HPDE6-E6E7 (cell line): Measurements from ENCODE around the gene UBE3C.
"Not testable (repeated sequence)": the region's sequence is repeated elsewhere in the genome, so short reads cannot be mapped to it uniquely, and the experiment has no call there.

ENCODE experiments used
- DNase-seq: peaks from one replicate; pipeline ENCODE4 v3.0.0; 2011; ENCODE audit warnings: missing footprints; ENCODE audit errors: extremely low spot score

UBE3C gene

DNA sequence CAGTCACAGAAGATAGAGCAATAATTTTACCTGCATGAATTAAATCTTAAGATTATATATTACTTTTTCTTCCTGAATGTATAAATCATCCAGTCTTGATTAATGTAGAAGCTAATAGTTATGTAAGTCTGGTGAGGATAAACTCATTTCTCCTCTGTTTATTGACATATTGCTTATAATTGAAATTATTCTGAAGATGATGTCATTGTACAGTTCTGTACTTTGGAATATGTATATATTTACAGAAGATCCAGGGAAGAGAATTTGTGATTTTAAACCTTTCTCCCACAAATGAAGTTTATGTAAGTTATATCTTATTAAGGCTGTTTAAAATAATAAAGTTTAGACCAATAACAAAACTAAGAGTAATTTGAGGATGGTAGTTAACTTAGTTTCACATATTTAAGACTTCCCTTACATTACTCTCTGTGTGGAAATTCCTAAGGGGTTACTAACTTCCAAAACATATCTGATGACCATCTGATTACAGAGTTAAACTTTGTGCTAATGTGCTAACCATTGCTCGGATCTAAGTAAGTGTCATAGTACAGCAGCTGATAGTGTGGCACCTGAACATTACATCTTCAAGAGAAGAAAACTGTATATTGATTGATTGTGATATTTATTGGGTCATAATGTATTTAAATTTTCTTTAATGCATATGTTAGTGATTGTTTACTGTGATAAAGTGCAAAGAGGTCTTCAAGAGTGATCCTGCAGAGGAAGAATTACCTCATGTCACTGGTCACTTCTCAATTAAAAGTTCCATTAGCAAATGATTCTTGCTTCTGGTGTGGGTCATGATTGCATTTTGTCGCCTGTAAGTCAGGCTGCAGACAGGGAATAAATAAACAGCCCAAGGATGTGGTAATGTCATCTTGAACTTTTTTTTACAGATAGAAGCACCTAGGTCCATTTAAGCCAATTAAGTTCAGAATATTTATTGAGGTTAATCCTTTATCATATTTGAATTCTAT is 96.9 kb downstream of the UBE3C start:
- DNase-seq, result no peak

DNA sequence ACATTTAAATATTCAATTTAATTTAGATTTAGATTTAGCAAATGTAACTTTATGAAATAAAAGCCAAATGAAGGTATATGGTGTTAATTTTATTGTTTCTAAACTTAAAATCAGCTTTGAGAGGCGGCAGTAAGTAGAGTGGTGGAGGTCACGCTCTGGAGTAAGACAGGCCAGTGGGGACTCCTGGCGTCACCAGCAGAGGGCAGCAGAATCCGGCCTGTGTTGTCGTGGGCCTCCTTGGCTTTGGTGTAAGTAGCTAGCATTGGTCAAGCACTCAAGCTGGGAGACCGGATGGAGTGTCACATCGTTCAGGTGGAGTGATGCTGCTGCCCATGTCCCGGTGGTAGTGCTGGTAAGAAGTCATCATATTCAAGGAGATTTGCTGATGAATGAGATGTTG is 99.4 kb downstream of the UBE3C start:
- DNase-seq, result no peak

DNA sequence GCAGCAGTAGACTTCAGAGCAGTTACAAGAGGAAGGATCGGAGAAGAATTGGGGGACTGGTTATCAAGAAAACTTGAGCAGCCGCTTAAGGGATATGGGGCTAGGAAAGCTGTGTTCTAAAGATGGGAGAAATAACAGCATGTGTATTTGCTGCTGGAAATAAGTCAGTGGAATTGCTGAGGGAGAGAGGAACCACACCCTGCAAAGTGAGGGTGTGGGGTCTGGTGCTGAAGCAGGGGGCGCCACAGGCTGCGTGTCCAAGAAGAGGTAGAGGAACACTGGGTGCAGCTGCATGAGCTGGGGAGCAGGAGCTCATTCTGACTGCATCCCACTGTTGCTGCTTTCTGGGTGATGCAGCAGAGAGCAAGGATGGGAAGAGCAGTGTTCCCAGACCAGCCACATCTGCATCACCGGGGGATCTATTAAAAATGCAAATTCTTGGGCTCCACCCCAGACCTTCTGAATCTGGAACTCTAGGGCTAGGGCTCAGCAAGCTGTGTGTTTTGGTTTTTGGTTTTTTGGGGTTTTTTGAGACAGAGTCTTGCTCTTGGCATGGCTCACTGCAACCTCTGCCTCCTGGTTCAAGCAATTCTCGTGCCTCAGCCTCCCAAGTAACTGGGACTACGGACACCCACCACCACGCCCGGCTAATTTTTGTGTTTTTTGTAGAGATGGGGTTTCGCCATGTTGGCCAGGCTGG is 101.0 kb downstream of the UBE3C start:
- no peak for DNase-seq

DNA sequence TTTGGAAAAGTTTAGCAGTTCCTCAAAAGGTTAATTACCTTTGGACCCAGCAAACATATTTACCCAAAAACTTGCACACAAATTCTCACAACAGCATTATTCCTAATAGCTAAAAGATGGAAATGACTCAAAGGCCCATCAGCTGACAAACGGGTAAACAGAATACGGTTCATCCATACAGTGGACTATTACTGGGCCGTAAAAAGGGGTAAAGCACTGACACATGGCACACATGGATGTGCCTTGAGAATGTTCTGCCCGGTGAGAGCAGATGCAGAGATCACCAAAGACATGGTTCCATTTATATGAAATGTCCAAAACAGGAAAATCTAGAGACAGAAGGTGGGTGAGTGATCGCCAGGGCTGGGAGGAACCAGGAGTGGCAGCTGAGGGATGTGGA is 102.9 kb downstream of the UBE3C start:
- DNase-seq, result no peak

DNA sequence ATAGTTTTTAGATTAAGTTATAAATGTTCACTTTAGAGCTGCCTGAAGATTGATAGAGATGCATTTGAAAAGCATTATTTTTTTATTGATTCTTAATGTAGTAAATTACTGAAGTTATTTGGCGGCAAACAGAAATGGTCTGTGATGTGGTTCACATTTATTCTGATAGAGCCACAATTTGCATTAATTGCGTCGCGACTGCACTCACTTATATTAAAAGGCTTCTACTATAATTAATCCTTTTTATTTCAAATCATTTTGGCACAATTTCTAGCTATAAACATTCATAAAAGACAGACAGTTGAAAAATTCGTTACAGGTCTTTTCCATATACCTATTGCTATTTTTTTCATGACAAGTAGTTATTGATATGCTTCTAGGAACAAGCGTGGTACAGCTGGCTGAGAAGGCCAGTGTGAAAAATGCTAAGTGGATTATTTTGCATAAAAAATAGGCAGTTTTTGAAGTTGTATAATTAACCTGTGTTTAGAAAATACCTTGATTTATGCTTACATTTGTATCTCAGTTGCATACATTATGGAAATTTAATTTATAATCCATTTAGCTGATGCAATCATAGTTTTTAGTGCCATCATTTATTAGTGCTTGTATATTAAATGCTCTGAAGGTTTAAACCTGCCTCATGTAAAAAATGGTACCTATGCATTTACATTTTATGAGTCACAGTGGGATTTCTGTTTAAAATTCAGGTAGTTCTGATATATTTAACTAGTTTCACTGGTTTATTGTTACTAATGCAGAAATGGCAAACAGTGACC is 106.0 kb downstream of the UBE3C start:
- DNase-seq, result no peak

DNA sequence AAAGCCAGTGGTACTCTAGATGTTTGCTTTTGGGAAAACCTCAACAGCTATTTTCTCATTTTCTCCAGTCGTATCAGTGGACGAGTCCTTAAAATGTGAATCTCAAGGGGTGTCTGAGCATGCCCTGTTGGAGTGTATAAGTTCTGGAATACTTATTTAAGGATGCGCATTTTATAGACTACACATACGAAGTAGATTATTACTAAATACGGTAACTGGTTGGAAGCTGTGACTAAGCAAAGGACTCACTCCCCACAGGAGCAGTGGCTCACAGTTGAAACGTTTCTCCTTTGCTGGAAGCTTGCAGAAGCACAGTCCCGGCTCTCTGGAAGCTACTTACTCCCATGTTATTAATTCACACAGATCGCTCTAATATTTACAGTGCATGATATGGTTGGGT is 107.3 kb downstream of the UBE3C start:
- no peak for DNase-seq

DNA sequence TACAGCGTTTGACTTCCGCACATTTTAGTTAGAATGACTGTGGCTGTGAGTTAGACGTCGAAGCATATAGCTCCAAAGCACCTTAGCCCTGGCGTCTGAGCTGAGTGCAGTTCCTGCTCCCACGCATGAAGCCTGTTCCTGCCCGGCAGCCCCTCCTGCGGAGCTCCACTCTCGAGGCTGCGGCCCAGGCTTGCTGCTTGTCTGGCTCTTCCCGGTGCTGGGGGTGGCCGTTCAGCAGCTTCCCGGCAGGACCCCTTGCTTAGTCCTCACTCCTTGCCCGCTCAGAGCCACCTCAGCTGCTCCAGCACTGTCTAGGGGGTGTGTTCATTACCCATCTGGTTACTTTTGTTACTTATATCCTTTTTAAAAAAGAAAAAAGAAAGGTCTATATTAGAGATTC is 109.9 kb downstream of the UBE3C start:
- DNase-seq, result no peak

DNA sequence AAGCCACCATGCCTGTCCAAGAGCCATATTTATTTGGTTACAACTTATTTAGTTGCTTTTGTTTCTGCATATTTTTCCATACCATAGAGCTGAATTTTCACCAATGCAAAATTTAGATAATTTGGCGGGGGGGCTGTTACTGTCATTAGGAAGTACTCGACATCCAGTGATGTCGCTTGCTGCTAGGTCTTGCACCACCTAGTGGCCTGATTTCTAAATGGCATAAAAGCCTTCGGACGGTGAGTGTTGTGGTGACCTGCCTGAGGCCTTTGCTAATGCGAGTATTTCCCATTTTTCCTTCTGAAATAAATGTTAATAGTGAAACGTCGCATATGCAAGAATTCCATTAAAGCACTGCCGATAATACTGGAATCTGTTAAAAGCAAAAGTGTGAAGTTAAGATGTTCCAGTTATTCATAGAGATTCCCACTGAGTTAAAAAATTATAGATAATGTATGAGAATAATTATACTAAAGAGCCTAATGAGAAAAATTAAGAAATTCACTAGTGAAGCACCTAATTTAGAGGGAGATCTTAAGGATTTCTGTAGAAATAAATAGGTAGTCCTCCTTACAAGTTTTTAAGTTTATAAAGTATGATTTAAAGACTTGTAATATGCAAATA is 112.0 kb downstream of the UBE3C start:
- DNase-seq, result peak; percentile 27

DNA sequence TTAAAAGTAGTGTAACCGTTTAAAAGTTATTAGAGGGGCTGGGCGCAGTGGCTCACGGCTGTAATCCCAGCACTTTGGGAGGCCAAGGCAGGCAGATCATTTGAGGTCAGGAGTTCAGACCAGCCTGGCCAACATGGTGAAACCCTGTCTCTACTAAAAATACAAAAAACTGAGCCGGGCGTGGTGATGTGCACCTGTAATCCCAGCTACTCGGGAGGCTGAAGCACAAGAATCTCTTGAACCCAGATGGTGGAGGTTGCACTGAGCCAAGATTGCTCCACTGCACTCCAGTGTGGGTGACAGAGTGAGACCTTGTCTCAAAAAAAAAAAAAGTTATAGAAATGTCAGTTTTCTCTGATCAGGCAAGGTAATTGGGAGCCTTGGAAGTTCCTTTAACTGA is 113.1 kb downstream of the UBE3C start:
- not testable (repeated sequence) for DNase-seq

DNA sequence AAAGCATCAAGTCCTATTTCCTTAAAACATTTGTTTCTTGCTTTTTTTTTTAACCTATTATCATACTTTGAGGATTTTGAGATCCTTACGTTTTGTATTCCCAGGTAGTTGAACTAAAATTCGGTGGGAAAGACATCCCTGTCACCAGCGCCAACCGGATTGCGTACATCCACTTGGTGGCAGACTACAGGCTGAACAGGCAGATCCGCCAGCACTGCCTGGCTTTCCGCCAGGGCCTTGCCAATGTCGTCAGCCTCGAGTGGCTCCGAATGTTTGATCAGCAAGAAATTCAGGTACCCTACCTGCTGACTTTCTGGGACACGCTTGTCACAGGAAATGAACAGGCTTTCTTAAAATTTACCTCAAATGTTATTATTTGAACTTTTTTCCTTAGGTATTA is 115.1 kb downstream of the UBE3C start:
- no peak for DNase-seq

DNA sequence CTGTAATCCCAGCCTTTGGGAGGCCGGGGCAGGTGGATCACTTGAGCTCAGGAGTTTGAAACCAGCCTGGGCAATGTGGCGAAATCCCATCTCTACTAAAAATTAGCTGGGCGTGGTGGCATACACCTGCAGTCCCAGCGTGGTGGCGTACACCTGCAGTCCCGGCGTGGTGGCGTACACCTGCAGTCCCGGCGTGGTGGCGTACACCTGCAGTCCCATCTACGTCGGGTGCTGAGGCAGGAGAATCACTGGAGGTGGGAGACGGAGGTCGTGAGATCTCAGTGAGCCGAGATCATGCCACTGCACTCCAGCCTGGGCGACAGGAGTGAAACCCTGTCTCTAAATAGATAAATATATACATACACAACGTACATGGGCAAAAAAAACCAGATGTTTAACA is 116.1 kb downstream of the UBE3C start:
- not testable (repeated sequence) for DNase-seq

DNA sequence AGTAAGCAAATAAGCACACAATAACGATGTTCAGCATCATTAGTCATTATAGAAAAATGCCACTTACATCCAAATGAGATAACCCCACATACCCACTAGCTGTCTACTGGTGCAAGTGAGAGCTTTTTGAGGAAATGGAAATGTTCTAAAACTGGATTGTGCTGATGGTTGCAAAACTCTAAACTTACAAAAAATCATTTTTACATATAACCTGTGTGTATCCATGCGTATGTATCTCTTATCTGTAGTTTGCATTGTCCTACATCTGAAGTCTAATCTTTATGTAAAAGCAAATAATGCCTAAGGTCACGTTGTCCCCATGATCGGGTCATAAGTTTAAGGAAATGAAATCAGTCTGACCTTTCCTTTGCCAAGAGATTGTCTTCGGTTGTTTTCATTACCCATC is 116.5 kb downstream of the UBE3C start:
- no peak for DNase-seq

DNA sequence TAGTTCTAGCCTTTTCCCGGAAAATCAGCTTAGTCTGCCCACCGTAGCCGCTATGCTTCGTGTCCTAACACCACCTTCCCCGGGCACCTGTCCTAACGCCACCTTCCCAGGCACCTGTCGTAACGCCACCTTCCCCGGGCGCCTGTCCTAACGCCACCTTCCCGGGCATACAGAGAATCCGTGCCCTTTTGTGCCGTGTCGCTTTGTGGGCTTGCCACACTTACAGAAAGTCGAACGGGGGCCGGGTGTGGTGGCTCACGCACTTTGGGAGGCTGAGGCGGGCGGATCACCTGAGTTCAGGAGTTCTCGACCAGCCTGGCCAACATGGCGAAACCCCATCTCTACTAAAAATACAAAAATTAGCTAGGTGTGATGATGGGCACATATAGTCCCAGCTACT is 124.4 kb downstream of the UBE3C start:
- DNase-seq, result no peak

DNA sequence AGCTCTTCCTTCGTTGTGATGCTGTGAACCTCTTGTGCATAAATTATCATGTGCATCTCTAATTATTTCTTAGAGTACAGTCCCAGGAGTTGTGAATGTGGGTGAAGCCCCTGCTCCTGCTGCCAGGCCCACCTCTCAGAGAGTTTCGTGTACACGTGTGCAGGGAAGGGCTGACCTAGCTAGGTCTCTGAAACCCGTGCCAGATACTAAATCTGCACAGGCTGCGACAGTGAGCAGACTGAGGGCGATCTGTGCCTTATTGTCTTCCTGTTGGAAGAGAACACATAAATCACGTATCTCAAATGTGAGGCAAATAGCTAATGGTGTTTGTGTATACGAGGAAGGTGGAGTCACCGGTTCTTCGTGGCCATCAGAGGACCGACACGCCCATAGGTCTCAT is 126.3 kb downstream of the UBE3C start:
- DNase-seq, result no peak

DNA sequence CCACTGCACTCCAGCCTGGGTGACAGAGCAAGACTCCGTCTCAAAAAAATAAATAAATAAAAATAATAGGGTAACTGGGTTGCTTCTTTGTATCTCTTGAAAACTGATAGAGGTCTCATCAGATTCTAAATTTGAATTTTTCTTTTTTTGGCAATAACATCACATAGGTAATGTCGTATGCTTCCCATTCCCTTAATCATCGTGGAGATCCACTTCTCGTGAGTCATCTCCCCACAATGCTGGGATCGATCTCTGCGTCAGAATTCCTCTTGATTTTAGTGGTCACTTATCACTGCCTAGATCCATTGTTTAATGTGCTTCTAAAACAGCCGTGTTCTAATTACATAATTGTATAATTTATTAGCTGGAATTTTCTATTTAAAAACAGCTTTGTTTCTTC is 127.5 kb downstream of the UBE3C start:
- DNase-seq, result no peak

DNA sequence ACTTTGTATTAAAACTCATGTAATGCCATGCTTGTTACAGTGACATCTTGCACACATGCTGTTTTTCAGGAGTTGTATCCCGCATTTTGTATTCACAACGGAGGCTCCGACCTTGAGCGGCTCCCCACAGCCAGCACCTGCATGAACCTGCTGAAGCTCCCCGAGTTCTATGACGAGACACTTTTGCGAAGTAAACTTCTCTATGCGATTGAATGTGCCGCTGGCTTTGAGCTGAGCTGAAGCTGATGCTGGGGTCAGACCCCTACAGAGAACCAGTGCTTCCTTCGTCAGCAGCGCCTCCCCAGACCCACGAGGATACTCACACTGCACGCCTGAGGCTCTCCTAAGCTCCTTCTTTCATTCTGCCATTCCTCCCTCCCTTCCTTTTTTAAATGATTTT is 128.8 kb downstream of the UBE3C start:
- no peak for DNase-seq

DNA sequence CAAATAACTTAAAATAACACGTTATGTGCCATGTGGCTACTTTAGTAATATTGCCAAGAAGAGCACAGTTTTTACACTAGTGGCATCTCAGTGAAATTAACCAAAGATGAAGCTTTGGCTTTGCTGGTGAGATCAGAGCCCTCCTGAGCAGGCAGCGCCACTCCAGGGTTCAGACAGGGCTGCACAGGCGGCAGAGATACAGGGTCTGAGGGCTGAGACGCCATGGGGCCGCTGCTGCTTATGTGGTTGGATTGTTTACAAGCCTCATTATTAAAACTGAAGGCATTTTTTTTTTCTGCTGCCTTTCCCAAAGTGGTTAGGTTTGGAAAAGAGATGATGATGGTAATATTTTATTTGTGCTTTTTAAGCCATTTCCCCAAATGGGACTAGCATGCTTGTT is 129.2 kb downstream of the UBE3C start:
- DNase-seq, result no peak

DNA sequence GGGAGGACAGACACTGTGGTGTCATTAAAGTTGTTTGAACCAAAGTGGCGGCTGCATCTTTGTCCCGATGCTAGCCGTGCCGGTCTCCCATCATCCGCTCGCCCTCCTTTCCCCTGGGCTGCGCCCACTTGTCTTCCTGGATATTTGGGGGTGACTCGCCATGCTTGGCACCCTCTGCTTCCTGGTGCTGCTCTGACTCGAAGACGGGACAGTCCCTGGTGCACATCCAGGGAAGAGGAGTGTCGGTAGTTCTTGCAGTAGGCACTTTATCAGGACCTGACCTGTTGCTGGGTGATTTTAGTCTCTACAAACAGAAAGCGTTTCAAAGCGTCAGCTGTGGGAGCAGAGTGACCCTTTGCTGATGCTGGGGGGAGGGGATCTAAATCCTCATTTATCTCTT is 129.8 kb downstream of the UBE3C start:
- DNase-seq, result no peak

DNA sequence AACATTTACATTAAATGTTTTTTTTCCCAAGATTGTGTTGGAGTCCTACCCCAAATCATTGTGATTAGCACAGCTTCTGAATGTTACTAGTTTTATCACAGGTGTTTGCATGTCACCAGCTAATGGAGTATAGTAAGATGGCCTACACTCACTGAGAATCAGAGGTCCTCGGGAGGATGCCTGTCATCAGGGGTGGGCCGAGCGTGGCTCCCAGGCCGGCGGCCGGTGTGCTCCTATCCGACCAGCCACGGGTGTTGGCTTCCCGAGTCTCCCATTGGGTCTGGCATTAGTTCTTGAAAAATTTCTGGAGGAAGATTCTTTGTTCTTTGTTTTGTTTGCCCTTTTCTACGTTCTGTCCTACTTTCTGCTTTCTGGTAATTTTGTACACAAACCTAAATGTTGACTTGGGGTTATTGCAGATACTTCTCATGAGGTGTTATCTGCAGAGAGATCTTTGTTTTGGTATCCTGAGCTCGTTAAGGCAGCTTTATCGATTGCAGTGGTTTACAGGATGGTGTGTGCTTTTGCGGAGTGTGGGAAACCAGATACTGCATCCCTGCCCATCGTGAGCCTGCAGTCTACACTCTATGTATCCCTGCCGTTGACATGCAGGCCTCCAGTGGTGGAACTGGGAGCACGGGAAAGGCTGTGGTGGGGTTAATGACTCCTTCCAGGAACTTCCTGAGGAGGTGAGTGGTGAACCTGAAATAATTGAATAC is 130.8 kb downstream of the UBE3C start:
- DNase-seq, result no peak

DNA sequence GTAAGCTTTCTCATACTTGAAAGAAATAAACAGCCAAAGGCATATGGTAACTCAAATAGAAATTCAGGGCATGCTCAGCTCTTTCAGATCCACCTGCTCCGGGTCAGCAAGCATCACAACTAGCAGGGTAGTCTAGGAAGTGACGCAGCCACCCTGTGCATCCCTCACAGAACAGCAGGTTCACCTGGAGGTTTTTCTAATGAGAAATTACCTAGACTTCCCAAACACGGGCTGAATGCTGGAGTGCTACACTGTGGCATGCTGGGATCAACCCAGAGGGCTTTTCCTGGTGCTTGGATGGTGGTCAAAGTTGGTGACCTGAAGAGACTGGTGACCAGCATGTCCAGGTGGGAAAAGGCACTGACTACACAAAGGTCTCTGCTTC is 131.3 kb downstream of the UBE3C start:
- DNase-seq, result no peak

DNA sequence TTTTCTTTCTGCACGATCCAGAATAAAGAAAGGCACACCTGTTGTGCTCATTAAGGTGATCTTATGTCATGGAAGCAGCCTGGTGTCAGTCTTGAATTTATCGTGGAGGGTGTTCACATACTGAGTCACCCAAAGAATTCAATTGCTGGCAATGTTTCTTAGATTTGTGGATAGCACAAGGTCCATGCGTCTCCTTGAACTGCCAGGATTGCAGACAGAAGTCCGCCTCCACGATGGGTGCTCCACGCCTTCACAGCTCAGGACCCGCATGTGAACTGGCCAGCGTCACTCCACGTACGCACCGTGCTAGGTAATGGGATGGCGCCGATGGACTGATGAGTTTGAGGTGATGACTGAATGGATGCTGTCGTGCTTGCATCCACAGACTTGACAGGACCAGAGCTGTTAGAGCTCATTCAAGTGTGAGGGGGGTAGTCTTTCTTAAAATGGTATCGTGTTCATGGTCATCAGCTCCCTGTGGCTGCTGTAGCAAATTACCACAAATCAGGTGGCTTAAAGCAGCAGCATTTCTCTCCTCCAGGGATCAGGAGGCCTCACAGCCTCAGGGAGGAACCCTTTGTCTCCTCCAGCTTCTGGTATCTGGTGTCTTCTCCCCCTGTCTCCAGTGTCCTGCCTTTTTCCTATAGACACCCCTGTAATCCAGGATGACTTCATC is 132.7 kb downstream of the UBE3C start:
- no peak for DNase-seq
